ENCODE measurements around the gene ATAD3B. TPM values are rescaled to one million over a fixed set of nuclear protein-coding genes. Genes with fewer than 3 reads are reported as not detected.
A peak's percentile ranks its signal among the peaks of the same experiment; 100 is the strongest.

ATAD3B gene
- total RNA-seq, 2 donors from 2014 or later = 15.4 to 30.9 TPM

GRCh38 chr1:1425426-1425752 is 46.2 kb upstream of the ATAD3B start:
- Histone ChIP-seq H3K4me3 (no peak overlapping the region), H3K9me3 (no peaks in the 10 kb centered on the region), H3K36me3 (no peaks in the 10 kb centered on the region), H3K27ac (no peak overlapping the region), H3K27me3 (replicated peaks; ENCODE audit: insufficient read depth) (no peaks in the 10 kb centered on the region), H3K4me1 (ENCODE audit: control insufficient read depth in 1 of 2, low read depth in 2 of 2) (peaks cover 1 to 13% of the 10 kb centered on the region in 2 donors)
- DNase-seq (ENCODE audit: low spot score) (no peak), ATAC-seq (ENCODE audit: insufficient number of reproducible peaks, low FRiP score, low read depth) (no peak)
- no peak for TF ChIP-seq CTCF (IDR thresholded peaks at IDR 0.05)

DNA sequence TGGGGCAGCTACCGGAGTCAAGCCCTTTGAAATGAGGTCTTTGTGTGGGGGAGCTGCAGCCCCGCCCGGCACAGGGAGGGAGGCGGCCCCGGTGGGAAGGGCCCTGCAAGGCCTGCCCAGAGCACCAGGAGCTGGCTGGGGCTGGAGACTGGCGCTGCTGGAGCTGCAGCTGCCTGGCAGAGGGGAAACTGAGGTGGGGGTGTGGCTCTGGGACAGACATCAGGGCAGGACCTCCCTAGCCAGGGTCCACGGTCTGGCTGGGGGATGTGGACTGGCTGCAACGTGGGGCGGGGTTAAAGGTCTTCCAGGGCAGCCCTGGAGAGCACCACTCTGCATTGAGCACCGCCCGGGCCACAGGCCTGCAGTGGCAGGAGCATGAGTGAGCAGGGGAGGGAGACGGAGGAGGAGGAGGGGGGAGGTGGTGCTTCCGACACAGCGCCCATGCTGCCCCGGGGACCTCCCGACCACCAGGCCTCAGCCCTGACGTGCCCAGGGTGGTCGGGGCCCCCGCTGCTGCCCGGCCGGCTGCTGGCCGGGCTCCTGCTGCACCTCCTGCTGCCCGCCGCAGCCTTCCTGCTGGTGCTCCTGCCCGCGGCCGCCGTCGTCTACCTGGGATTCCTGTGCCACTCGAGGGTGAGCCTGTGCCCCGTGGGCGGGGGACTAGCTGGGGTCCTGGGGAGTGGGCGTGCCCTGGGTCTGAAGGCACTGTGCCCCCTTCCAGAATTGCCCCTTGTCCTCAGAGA is 45.6 kb upstream of the ATAD3B start:
- DNase-seq (ENCODE audit: low spot score) = no peak
- H3K4me1 ChIP-seq (ENCODE audit: control insufficient read depth in 1 of 2, low read depth in 2 of 2) = peaks cover 5 to 17% of the 10 kb centered on the region in 2 donors
- H3K27me3 ChIP-seq (replicated peaks; ENCODE audit: insufficient read depth) = no peaks in the 10 kb centered on the region
- no peak for TF ChIP-seq CTCF (IDR thresholded peaks at IDR 0.05)
- H3K27ac ChIP-seq = no peak overlapping the region
- no peaks in the 10 kb centered on the region for H3K36me3 ChIP-seq
- no peak for ATAC-seq (ENCODE audit: insufficient number of reproducible peaks, low FRiP score, low read depth)
- no peak overlapping the region for H3K4me3 ChIP-seq
- no peaks in the 10 kb centered on the region for H3K9me3 ChIP-seq

- ATAC-seq (ENCODE audit: insufficient number of reproducible peaks, low FRiP score, low read depth) (no peak), DNase-seq (ENCODE audit: low spot score) (no peak)
- H3K4me3 ChIP-seq = no peak overlapping the region
- H3K27ac ChIP-seq = no peak overlapping the region
- H3K4me1 ChIP-seq (ENCODE audit: control insufficient read depth in 1 of 2, low read depth in 2 of 2) = peaks cover 5 to 23% of the 10 kb centered on the region in 2 donors
- no peaks in the 10 kb centered on the region for H3K9me3 ChIP-seq
- TF ChIP-seq CTCF (IDR thresholded peaks at IDR 0.05) = no peak
- H3K27me3 ChIP-seq (replicated peaks; ENCODE audit: insufficient read depth) = no peaks in the 10 kb centered on the region
- no peaks in the 10 kb centered on the region for H3K36me3 ChIP-seq
Measured at GRCh38 chr1:1426496-1427105, 45.0 kb upstream of the ATAD3B start.

DNA sequence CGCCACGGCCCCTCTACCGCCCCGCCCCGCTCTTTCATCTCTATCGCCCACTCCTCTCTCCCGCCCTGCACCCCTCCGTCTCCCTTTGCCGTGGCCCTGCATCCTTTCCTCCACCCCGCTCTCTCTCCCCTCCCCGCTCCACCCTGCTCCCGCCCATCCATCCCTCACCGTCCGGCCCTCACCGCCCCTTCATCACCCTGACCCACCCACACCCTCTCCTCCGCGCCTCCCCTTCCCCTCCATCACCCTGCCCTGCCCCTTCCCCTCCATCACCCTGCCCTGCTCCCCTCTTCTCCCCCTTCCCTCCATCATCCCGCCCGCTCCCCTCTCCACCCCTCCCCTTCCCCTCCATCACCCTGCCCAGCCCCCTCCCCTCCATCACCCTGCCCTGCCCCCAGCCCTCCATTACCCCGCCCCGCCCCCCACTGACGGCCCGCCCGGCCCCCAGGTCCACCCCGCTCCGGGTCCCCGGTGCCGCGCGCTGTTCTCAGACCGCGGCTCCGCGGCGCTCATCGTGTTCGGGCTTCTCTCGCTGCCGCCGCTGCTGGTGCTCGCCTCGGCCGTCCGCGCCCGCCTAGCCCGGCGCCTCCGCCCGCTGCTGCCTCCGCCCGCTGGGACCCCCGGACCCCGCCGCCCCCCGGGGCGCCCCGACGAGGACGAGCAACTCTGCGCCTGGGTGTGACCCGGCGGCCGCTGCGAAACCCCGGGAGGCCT is 44.3 kb upstream of the ATAD3B start:
- Histone ChIP-seq H3K9me3 (no peaks in the 10 kb centered on the region), H3K27me3 (replicated peaks; ENCODE audit: insufficient read depth) (no peaks in the 10 kb centered on the region), H3K27ac (no peak overlapping the region), H3K36me3 (no peaks in the 10 kb centered on the region), H3K4me1 (ENCODE audit: control insufficient read depth in 1 of 2, low read depth in 2 of 2) (peaks cover 5 to 26% of the 10 kb centered on the region in 2 donors), H3K4me3 (peak overlapping the region; percentile 54)
- DNase-seq (ENCODE audit: low spot score) (no peak), ATAC-seq (ENCODE audit: insufficient number of reproducible peaks, low FRiP score, low read depth) (no peak)
- no peak for TF ChIP-seq CTCF (IDR thresholded peaks at IDR 0.05)

DNA sequence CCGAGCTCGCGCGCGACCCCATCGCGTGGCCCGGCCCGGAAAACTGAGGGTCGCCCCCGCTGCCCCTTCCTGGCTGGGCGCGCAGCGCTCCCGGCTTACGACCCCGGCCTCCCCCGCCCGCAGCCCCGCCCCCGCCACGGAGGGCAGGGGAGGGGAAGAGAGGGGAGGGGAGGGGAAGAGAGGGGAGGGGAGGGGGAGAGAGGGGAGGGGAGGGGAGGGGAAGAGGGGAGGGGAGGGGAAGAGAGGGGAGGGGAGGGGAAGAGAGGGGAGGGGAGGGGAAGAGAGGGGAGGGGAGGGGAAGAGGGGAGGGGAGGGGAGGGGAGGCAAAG is 43.8 kb upstream of the ATAD3B start:
- no peaks in the 10 kb centered on the region for H3K9me3 ChIP-seq
- no peak overlapping the region for H3K27ac ChIP-seq
- H3K4me3 ChIP-seq = peak overlapping the region; percentile 54
- ATAC-seq (ENCODE audit: insufficient number of reproducible peaks, low FRiP score, low read depth) = no peak
- no peak for TF ChIP-seq CTCF (IDR thresholded peaks at IDR 0.05)
- peaks cover 5 to 26% of the 10 kb centered on the region in 2 donors for H3K4me1 ChIP-seq (ENCODE audit: control insufficient read depth in 1 of 2, low read depth in 2 of 2)
- no peak for DNase-seq (ENCODE audit: low spot score)
- no peaks in the 10 kb centered on the region for H3K36me3 ChIP-seq
- no peaks in the 10 kb centered on the region for H3K27me3 ChIP-seq (replicated peaks; ENCODE audit: insufficient read depth)

All from thoracic aorta (tissue), 2 donors.